HL-60/S4 (cell line): ENCODE results near the gene NAV2.

Experiments
- in situ Hi-C: fragments of 300-500 bp; cut with MboI; formaldehyde crosslinking; loops from 2 replicates; pipeline ENCODE4 v1.14.3; 2022; ENCODE audit warnings: low sequenced_read_pairs

The NAV2 gene

DNA sequence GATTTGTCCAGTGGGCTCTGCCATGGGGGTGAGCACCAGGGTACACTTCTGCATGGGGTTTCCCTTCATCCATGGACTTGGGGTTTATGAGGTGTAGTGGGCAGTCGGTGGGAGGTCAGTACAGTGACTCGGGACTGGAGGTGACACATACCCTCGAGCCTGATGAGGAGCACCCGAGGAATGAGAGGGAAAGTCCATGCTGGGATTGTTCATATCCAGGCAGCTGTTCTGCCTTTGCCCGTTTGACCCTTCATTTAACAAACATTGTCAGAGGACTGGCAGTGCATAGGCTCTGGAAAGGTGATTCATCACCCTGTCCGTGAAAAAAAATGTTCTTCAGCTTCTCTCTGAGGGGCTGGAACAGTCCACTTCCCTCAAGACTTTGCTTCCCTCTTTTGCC, 2.7 kb downstream of the NAV2 start:
- in situ Hi-C loops, result no loop called here

DNA sequence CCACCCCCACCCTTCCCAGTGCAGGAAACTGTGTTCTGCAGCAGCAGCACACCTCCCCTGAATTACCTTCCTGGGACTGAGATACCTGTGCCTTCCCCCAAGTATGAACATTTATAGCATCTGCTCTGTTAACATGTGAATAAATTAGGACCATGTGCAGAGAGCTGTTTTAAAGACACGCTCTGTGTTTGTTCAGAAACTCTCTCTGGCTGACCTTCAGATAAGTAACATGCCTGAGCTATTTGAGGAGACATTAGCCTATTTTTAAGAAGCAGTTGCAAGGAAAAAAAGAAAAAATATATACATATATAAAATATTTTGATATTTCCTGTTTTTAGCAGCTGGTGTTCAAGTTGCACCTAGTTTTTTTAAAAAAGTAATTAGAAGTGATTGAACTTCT, 5.4 kb downstream of the NAV2 start:
- in situ Hi-C loops, result no loop called here

DNA sequence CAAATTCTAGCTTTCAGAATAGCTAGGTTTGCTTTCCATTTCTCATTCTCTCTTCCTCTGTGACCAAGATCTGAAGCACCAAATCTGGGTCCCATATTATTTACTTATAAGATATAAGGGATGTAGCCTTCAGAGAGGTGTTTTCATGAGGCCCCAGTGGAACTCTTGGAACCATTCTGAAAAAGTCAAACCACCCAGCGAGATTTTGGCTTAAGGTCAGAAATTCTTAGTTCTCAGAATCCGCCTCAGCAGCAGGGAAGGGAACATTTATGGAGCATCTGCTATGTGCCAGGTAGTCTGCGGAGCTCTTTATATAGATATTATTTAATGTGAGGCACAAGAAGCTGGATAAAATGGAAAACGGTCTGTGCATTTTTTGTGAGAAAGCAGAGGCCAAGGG, 6.3 kb downstream of the NAV2 start:
- in situ Hi-C loops, result no loop called here

DNA sequence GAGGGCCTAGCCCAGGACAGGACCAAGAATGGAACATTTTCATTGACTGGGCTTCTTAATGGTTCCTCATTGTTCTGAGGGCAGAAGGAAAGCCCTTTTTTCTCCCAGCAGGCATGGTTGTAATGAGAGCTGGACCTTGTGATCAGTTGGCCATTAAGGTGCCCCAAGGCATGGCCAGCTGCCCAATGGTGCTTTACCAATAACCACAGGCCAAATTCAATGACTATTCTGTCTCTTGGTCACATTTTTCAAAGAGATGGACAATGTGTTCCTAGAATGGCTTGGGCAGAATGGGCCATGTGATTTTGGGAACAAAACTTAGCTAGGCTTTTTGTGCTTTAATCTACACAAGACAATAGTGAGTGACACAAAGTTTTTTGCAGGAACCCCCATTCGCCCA, 7.3 kb downstream of the NAV2 start:
- in situ Hi-C loops, result no loop called here

DNA sequence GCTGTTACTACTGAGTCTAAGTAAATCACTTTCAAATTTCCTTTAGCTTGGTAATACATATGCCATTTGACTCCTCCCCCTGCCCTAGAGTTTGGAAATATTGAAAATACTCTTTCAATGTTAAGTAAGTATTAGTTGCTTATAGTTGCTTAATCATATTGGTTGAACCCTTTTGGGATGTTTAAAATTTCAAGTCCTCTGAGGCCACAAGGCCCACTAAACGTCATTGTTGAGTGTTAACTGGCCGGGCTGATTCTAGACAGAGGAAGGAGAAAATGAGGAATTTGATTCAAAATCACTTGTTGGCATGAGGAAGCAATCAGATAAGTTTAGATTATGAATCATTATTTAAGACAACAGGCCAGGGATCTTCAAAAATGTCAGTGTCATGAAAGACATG, 8.5 kb downstream of the NAV2 start:
- in situ Hi-C loops, result no loop called here

DNA sequence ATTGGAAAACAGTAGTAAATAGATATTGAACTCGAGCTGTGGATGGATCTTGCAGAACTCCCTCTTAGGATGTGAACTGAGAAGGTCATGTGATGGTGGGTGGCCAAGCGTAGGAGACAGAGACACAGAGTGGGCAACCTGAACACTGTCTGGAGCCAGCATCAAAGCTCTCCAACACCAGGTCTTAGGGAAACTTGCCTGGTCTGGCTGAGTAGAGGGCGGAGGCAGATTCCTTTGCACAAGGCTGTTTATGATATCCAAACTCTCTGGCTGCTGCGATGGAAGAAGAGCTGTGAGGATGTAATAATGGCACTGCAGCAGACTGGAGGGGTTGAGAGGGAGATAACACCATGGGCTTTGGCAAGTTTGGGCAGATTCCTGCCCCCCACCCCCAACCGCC, 10.1 kb downstream of the NAV2 start:
- in situ Hi-C loops, result no loop called here

DNA sequence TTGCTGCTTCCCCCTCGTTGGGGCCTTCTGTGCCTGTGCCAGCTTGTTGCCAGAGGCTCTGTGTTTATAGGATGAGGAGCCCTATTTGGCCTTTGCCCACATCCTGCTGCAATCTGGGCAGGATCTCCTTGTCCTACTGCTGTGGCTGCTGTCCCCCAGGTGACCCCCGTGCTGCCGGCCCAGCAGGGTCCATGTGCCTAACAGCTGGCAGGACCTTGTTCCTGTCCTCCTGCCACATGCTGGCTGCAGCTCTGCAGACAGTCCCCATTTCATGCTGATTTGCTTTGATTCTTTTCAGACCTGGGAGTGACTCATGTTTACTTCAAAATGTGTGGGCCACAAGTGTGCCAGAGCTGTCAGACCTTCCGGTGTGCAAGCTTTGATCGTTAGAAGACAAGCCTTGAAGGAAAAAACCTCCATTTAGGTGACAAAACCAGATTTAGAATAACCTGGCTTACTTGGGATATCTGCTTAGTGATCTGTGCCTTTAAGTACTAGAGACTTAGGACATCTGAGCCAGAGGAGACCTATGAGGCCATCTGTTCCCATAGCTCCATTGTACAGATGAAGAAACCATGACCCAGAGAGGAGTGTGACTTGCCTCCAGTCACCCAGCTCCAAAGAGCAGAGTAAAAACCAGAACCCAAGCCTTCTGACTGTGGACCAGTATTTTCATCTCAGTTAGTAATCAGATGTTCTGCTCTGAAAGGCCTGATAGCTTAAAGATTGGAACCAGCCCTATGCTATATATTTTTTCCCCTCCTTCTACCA, 11.1 kb downstream of the NAV2 start:
- in situ Hi-C loops, result no loop called here

DNA sequence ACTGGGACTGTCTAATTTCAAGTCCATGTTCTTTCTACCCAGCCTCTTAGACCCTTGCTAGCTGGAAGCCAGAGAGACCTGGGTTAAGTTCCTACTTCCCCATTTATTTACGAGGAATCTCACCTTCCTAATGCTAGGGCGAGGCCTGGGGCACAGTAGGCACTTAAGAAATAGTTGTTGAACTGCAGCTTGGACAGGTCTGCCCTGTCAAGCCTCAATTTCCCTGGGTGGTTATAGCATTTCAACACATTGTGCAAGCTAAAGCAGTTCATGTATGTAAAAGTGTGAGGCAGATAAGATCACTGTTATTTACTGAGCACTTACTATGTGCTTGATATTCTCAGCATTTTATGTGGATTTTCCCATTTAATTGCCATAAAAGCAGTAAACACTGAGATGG, 12.1 kb downstream of the NAV2 start:
- in situ Hi-C loops, result no loop called here

DNA sequence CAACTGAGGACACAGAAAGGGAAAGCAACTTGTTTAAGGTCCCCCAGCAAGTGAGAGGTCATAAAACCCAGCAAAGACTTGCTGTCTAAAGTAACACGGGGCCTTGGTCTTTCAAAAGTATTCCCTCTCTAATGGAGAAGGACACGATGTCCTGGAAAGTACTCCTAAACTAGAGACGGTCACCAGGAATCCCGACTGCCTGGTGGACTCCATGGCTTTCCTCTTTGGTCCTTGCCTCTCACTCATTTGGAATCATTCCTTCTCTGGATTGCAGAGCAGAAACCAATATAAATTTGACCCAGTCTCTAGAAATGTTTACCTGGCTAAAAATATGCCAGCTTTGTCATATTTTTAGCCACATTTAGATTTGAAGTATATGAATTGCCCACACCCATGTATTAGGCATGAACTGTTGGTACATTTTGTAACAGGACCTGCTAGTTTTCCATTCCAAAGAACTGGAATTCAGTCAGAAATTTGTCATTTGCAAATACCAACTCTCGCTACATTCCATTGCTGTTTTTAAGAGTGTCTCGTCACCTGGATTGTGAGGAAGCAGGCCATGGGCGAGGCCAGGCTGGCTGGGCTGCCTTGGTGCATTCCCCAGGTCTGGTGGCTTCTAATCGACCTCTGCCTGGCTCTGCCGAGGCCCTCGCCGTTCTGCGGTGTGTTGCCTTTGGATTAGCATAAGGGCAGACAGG, 12.9 kb downstream of the NAV2 start:
- in situ Hi-C loops, result no loop called here

DNA sequence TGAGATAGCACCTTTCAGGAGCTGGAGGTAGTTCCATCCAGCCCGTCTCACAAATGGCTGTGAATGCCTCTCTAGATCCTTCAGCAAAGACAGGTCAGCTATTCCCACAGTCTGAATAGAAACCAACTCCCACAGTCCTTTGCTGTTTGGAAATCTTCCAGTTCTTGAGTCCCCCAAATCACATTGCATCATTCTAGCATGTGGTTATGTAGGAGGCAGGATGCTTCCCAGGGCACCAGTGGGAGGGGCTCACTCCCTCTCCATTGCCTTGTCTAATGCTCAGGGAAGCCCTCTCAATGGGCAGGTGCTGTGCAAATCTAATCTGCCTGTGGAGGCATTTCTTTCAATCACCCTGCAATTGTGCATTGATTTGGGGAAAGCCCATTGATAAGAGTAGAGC, 14.6 kb downstream of the NAV2 start:
- in situ Hi-C loops, result no loop called here

DNA sequence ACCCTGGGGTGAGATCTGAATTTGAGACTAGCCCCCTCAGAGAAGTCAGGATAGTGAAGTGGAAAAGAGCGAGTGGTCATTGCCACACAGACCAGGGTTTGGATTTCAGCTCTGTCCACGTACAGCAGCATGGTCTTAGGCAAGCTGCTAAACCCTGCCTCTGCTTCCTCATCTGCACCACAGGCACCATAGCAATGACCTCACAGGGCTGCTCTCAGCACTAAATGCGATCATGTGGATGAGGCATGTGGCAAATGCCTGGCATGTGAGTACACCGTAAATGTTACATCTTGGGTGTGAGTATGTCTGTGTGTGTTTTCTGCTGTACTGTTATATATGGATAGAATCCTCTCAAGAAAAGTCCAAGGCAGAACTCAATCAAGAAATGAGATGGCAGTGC, 15.8 kb downstream of the NAV2 start:
- in situ Hi-C loops, result no loop called here

DNA sequence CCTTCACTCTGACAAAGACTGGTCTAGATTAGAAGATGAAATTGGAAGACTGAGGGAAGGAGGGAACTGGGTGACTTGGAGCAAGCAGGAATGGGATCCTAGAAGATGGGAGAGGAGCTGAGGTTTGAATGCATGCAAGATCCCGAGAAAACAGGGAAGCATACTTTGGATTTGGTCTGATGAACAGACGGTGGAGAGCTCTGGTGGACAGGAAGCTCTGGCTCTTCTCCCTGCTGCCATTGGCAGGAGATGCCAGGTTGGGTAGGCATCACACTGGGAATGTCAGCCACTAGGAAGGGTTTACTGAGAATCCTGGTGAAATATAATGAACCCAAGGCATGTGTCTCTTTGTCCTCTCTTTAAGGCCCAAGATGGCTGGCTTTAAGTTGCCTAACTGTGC, 16.5 kb downstream of the NAV2 start:
- in situ Hi-C loops, result no loop called here

DNA sequence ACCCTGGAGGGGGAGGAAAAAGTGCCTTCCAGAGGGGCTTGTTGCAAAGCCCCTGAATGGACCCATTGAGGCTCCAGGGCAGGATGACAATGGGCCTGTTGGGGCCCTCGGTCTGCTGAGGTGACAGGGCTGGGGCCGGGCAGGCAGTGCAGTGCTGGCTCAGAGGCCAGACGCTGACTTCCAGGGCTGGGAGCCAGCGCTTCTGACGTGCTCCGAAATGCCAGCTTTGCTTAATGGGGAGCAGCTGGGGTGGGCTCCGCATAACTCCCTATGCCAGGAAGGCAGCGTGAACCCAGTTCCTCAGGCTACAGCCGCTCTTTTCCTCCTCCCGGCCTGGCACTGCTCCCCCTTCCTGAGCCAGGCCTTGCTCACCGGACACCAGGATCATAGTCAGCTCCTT, 17.7 kb downstream of the NAV2 start:
- in situ Hi-C loops, result no loop called here

DNA sequence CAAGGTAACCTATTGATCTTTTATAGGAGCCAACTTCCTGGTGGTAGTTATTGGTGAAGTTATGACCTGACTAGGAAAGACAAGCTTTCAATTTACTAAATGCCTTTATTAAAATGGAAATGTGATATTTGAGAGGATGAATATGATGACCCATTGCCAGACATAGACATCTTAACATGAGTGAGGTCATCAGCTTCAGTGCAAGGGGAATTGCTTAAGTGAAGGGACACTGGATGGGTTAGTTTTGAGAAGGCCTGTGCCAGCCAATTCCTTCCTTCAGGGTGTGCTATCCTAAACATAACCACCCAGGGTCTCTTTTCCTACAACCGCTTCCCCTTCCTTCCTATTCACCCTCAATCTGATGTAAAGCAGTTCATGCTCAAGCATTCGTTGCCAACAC, 21.5 kb downstream of the NAV2 start:
- in situ Hi-C loops, result no loop called here

DNA sequence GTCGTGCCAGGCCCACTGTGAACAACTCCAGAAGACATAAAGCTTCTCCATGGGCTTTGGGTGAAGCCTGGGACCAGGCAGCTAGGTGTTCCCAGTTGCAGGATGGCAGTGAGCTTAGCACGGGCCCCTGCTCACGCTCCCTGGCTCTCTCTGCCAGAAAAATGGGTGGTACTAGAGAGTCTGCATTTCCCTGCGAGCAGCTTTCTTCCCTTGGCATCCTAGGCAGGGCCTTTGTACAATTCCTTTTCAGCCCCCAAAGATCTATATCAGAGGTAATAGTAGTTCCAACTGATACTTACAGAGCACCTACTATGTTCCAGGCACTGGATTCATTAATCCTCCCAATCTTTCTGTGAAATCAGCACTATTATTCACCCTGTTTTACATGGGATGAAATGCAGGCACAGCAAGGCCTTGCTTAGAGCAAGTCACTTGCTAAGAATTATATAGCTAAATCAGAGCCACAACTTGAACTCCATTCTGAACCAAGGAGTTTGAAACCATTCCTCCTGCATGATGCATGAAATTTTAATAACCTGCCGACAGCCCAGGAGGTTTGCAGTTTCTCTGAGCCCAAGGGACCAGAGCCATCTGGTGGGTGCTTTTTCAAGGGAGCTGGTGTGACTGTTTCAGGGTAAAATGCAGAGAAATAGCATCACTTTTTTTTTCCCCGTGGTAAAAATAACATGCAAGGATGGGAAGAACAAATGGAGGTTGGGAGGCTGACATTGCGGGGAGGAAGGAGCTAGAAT, 22.7 kb downstream of the NAV2 start:
- in situ Hi-C loops, result no loop called here

DNA sequence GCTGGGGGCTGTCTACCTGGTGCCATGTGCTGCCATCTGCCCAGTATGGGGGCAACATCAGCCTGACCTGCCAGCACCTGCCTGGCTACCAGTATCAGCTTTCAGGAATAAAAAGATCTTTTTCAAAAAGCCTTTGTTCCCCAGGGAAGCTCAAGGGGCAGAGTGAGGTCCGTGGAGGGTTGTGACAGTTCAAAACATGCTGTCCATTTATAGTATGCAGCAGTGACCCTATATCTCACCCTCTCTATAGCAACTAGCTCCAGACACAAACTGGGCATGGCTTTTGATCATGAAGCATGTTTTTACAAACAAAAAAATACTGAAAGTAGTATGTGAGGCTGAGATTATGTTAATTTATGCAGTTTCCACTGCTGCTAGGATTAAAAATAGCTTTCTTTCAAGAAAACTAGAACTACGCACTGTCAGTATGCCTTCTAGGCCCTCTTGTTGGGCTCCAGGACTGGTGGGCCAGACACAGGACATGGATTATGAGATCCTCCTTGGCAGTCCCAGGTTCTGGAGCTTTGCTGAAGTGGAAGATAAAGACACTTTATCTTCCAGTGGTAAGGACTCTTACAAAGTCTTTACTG, 23.4 kb downstream of the NAV2 start:
- in situ Hi-C loops, result no loop called here

DNA sequence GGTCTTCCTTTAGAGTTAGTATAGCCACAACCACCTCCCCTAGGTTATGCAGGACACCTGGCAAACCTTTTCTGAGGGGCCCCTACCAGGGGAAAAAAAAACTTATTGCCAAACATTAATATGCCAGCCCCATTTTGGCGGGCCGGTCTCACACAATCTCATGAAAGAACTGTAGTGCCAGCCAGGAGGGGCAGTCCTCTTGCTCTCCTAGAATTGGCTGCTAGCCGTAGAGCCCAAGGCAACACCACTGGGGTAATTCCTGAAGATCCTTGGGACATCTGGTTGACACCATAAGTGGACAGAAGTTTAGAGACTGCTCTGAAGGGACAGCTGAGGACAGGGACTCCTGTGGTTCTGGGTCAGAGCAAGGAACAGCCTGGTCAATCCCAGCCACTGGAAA, 24.2 kb downstream of the NAV2 start:
- in situ Hi-C loops, result no loop called here

DNA sequence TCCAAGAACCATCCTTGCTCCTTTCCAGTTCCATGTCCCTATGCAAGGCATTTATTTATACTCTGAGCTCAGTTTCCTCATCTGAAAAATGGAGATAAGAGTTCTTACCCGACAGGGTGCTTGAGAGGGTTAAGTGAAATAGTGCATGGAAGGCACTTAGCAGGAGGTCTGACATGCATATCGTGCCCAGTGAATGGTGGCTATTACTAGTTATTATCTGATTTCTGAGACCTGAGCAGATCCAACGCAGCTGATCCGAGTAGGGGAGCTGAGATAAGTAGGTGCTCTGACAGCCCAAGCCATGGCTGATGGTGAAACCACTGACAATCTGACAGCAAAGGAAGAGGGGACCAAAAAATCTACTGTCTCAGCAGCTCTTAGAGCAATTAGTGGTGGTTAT, 24.9 kb downstream of the NAV2 start:
- in situ Hi-C loops, result no loop called here

DNA sequence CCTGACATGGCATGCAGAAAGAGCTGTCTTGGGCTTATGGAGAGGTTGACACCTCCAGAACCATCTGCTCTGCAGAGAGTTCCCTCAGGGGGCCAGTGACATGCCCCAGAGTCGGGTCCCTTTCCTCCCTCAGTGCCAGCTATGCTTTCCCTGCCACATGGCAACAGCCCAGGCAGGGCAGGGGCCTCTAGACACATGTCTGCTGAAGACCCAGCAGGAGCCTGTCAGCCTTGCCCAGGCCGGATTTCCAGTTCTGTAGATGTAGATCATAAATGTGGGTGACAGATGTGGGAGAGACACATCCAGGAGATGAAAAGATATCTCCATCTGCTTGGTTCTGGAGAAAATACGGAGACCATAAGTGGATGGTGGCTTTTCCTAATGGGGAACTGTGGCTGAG, 25.5 kb downstream of the NAV2 start:
- in situ Hi-C loops, result no loop called here

DNA sequence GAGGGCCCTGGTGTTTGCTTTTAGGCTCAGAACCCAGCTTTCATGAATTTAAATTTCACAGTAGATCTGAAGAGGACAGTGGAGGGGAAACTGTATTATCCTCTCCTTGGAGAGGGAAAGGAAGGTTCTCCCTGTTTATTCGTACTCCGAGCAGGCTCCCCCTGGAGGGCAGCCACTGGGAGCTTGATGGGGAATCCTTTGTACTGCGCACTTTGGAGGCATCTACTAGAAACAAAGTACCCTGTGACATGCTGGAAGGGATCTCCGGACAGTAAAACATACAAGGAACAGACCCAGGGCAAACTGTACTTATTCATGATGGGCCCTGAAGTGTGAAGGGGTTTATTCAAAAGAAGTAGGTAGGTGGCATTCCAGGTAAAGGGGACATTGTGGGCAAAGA, 27.2 kb downstream of the NAV2 start:
- in situ Hi-C loops, result no loop called here

DNA sequence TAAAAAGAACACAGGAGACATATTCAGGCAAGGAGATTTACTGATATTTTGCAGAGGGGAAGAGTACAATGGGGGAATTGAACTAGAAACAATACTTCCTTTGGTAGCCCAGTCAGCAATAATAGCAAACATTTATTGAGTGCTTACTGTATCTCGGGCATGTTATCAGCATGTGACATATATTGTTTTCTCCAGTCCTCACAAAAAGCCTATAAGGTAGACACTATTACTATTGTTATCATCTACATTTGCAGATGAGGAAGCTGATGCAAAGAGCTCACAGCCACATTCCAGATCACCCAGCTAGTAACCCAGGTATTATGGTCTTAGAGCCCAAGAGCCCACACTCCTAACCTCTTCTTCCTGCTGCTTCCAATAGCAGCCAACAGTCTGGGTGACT, 27.9 kb downstream of the NAV2 start:
- in situ Hi-C loops, result no loop called here
